CD8-positive, alpha-beta memory T cell (primary cell): ENCODE measurements around the gene IL33. TPM values are rescaled to one million over a fixed set of nuclear protein-coding genes. Genes with fewer than 3 reads are reported as not detected.

ENCODE experiments used
- CTCF ChIA-PET: fragments of 350-600 bp; sonication (Branson Sonifier 250); formaldehyde crosslinking; loops from one replicate; lab custom pipeline; 2021; ENCODE audit warnings: antibody characterized with exemption; lab: Charles Lee
- POLR2A ChIA-PET: fragments of 350-600 bp; sonication (Branson Sonifier 250); formaldehyde crosslinking; loops from one replicate; lab custom pipeline; 2021; ENCODE audit warnings: antibody characterized with exemption; lab: Charles Lee
- DNase-seq, 5 donors: peaks; one replicate each; pipeline versions ENCODE4 v3.0.0 to v3.0.0-alpha.2; 2020 to 2022; ENCODE audit warnings: mixed read lengths in 1 of 5
- H3K27ac ChIP-seq: one replicate; pipeline ENCODE4 v1.7.0; 2013; ENCODE audit warnings: low read depth, mild to moderate bottlenecking, low read length, moderate library complexity
- H3K27me3 ChIP-seq: 2 replicates; pipeline ENCODE4 v1.7.0; 2013; ENCODE audit warnings: low read length, mild to moderate bottlenecking; ENCODE audit not compliant: insufficient read depth, poor library complexity, severe bottlenecking
- H3K36me3 ChIP-seq: 2 replicates; pipeline ENCODE4 v1.7.0; 2013; ENCODE audit warnings: mild to moderate bottlenecking, low read length, moderate library complexity; ENCODE audit not compliant: insufficient read depth
- H3K4me1 ChIP-seq: 2 replicates; pipeline ENCODE4 v1.7.0; 2013; ENCODE audit warnings: mild to moderate bottlenecking, low read length, moderate library complexity; ENCODE audit not compliant: insufficient read depth
- H3K4me3 ChIP-seq: 2 replicates; pipeline ENCODE4 v1.7.0; 2013; ENCODE audit warnings: mild to moderate bottlenecking, low read length
- H3K9me3 ChIP-seq: 2 replicates; pipeline ENCODE4 v1.7.0; 2013; ENCODE audit warnings: mild to moderate bottlenecking, low read length
- H3K27ac Mint-ChIP-seq, 8 donors: one replicate each; pipeline ENCODE4 v1.8.0; 2020 to 2021; ENCODE audit warnings: mixed read lengths in 8 of 8, mild to moderate bottlenecking in 6 of 8, inconsistent platforms in 3 of 8, moderate library complexity in 3 of 8
- H3K27me3 Mint-ChIP-seq, 2 donors: one replicate each; pipeline ENCODE4 v1.8.0; 2020 to 2021; ENCODE audit warnings: mixed read lengths in 2 of 2, mild to moderate bottlenecking in 1 of 2, moderate library complexity in 1 of 2
- H3K36me3 Mint-ChIP-seq, 3 donors: one replicate each; pipeline ENCODE4 v1.8.0; 2020 to 2021; ENCODE audit warnings: mixed read lengths in 3 of 3, inconsistent platforms in 1 of 3, mild to moderate bottlenecking in 1 of 3
- H3K4me1 Mint-ChIP-seq, 3 donors: one replicate each; pipeline ENCODE4 v1.8.0; 2020 to 2021; ENCODE audit warnings: mixed read lengths in 3 of 3, inconsistent platforms in 1 of 3, mild to moderate bottlenecking in 1 of 3
- H3K4me3 Mint-ChIP-seq, 7 donors: one replicate each; pipeline ENCODE4 v1.8.0; 2020 to 2021; ENCODE audit warnings: mixed read lengths in 7 of 7, mild to moderate bottlenecking in 6 of 7, moderate library complexity in 4 of 7, inconsistent platforms in 2 of 7
- H3K9me3 Mint-ChIP-seq, 5 donors: one replicate each; pipeline ENCODE4 v1.8.0; 2020 to 2022; ENCODE audit warnings: mixed read lengths in 5 of 5, mild to moderate bottlenecking in 3 of 5, moderate library complexity in 2 of 5, inconsistent platforms in 1 of 5
- polyA plus RNA-seq: library from polyadenylated mRNA; unstranded; fragments of 300-500 nt; fragmentation: Illumina TruSeq; gene quantifications from one replicate; pipeline ENCODE4 v1.2.3, GENCODE V29; 2021
- total RNA-seq, 2 experiments: library from RNA; stranded (reverse); gene quantifications; one replicate each; pipeline ENCODE4 v1.2.3, GENCODE V29; 2021

The IL33 gene
- total and polyA plus RNA-seq, 3 experiments from 2014 or later, result not detected

DNA sequence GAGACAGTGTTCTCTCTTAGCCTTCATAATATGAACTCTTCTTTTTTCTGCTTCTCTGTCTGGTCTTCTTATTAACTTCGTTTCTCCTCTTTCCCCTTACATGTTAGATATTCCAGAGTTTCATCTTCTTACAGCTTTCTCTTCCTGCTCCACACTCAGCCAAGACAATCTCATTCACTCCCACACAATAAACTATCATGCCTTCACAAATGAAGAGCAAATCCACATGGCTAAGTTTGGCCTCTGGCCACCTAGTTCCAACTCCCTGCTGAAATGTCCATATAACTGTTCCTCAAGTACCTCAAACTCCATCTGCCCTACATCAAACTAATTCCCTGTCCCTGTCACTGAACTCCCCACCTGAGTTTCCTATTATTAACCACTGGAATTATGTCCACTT is 18.4 kb downstream of the IL33 start:
- no peaks in the 10 kb centered on the region for H3K36me3 Mint-ChIP-seq
- H3K4me1 Mint-ChIP-seq, result no peaks in the 10 kb centered on the region
- H3K4me3 Mint-ChIP-seq, result no peak overlapping the region
- POLR2A ChIA-PET, result no interaction called here
- no peak overlapping the region for H3K27ac ChIP-seq
- H3K9me3 ChIP-seq, result no peaks in the 10 kb centered on the region
- H3K4me3 ChIP-seq, result no peak overlapping the region
- peaks cover 0 to 4% of the 10 kb centered on the region in 2 donors for H3K27me3 Mint-ChIP-seq
- H3K27me3 ChIP-seq, result peaks cover 4% of the 10 kb centered on the region
- H3K4me1 ChIP-seq, result no peaks in the 10 kb centered on the region
- CTCF ChIA-PET, result no interaction called here
- H3K27ac Mint-ChIP-seq, result no peak overlapping the region
- H3K36me3 ChIP-seq, result no peaks in the 10 kb centered on the region
- no peaks in the 10 kb centered on the region for H3K9me3 Mint-ChIP-seq
- DNase-seq, result no peak

DNA sequence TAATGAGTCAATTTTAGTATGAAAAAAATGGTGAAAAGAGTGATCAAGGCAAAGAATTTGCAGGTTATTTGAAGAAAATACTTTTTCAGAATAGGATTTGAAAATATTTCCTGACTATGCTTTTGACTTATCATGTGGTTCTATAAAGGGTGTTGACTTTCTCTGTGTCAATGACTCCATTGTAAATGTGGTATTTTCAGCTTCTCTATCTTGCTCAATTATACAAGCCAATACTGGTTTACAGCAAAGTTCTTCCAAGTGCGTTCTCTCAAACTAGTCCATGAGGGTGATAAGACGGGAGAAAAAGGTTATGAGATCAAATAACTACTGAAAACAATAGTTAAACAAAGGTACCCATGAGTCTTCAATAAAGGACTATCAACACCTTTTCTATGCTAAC is 21.7 kb downstream of the IL33 start:
- Histone ChIP-seq H3K4me1 (no peaks in the 10 kb centered on the region), H3K9me3 (no peaks in the 10 kb centered on the region), H3K27me3 (no peaks in the 10 kb centered on the region), H3K36me3 (no peaks in the 10 kb centered on the region), H3K4me3 (no peak overlapping the region), H3K27ac (no peak overlapping the region)
- H3K36me3 Mint-ChIP-seq, result no peaks in the 10 kb centered on the region
- peaks cover 0 to 3% (median 2%) of the 10 kb centered on the region in 5 donors for H3K9me3 Mint-ChIP-seq
- no peaks in the 10 kb centered on the region for H3K4me1 Mint-ChIP-seq
- ChIA-PET CTCF (no interaction called here), POLR2A (no interaction called here)
- H3K27ac Mint-ChIP-seq, result no peak overlapping the region
- H3K27me3 Mint-ChIP-seq, result peaks cover 9 to 13% of the 10 kb centered on the region in 2 donors
- no peak overlapping the region for H3K4me3 Mint-ChIP-seq
- DNase-seq, result no peak

DNA sequence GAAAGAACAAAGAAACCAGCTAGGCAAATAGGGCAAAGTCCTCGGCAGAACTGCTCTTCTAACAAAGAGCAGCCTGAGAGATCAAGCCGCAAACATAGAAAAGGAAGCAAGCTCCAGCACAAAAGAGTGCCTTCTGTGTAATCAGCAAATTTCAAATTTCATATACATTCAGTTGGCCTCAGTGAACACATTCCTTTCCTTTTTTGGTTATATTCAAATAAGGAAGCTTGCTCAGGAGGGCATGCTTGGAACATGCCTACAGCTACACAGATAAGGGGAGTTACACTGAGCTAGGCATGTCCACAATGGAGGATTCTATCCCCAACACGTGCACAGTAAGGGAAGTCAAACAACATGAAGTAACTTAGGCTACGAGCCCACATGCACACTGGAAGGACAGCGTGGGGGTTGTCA is 23.4 kb downstream of the IL33 start:
- CTCF ChIA-PET, result no interaction called here

DNA sequence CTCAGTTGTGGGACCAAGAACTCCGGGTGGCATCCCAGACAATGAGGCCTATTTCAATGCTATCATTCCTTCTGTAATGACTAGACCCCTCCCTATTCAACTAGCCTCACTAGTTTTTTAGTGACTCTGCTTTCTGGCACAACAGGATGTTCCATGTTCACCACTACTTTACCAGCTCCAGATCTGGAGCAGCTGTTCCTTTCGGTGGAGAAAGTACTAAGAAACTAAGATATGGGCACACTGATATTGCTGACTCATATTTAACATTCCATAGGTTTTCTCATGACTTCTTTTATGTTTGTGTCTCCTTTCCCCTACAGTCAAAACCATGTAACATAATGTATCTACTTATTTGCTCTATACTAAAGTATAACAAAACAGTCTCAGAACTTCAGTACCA is 24.1 kb downstream of the IL33 start:
- no peaks in the 10 kb centered on the region for H3K27me3 ChIP-seq
- no peak overlapping the region for H3K4me3 ChIP-seq
- no peaks in the 10 kb centered on the region for H3K4me1 ChIP-seq
- no peak for DNase-seq
- Mint-ChIP-seq H3K36me3 (no peaks in the 10 kb centered on the region), H3K27ac (no peak overlapping the region), H3K9me3 (peaks cover 0 to 5% (median 2%) of the 10 kb centered on the region in 5 donors), H3K4me1 (no peaks in the 10 kb centered on the region), H3K4me3 (no peak overlapping the region), H3K27me3 (peaks cover 9 to 15% of the 10 kb centered on the region in 2 donors)
- ChIA-PET CTCF (no interaction called here), POLR2A (no interaction called here)
- no peak overlapping the region for H3K27ac ChIP-seq
- H3K9me3 ChIP-seq, result no peaks in the 10 kb centered on the region
- H3K36me3 ChIP-seq, result no peaks in the 10 kb centered on the region

More for the DNA sequence above, 23.4 kb downstream of the IL33 start:
- H3K27ac ChIP-seq, result no peak overlapping the region
- no peak overlapping the region for H3K27ac Mint-ChIP-seq
- H3K4me3 ChIP-seq, result no peak overlapping the region
- no peaks in the 10 kb centered on the region for H3K4me1 ChIP-seq
- peaks cover 9 to 13% of the 10 kb centered on the region in 2 donors for H3K27me3 Mint-ChIP-seq
- H3K9me3 ChIP-seq, result no peaks in the 10 kb centered on the region
- H3K36me3 Mint-ChIP-seq, result no peaks in the 10 kb centered on the region
- POLR2A ChIA-PET, result no interaction called here
- no peaks in the 10 kb centered on the region for H3K4me1 Mint-ChIP-seq
- no peak overlapping the region for H3K4me3 Mint-ChIP-seq
- H3K9me3 Mint-ChIP-seq, result peaks cover 0 to 5% (median 2%) of the 10 kb centered on the region in 5 donors
- H3K36me3 ChIP-seq, result no peaks in the 10 kb centered on the region
- DNase-seq, result no peak
- no peaks in the 10 kb centered on the region for H3K27me3 ChIP-seq

DNA sequence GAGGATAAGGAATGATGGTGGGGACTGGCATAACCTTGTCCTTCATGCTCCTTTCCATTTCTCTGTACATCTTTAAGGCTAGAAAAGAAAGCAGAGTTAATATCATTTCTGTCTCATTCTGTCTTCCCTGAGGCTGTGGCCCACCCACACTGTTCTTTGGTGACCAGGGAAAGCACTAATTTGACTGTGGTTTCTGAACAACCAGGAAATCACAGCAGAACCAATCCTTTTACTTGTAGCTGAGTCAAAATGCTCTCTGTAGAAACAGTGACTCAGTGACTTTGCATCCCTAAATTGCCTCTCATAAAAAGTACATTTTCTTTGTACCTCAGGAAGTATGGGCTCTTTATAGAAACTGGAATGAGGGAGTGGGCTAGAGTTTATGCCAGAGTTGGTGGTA is 28.1 kb downstream of the IL33 start:
- H3K4me1 ChIP-seq, result no peaks in the 10 kb centered on the region
- H3K27ac Mint-ChIP-seq, result no peak overlapping the region
- H3K9me3 ChIP-seq, result no peaks in the 10 kb centered on the region
- no peak overlapping the region for H3K27ac ChIP-seq
- no peak overlapping the region for H3K4me3 ChIP-seq
- H3K36me3 ChIP-seq, result no peaks in the 10 kb centered on the region
- H3K9me3 Mint-ChIP-seq, result peaks cover 0 to 5% (median 2%) of the 10 kb centered on the region in 5 donors
- H3K27me3 Mint-ChIP-seq, result peaks cover 14 to 21% of the 10 kb centered on the region in 2 donors
- H3K27me3 ChIP-seq, result no peaks in the 10 kb centered on the region
- ChIA-PET POLR2A (no interaction called here), CTCF (no interaction called here)
- no peaks in the 10 kb centered on the region for H3K4me1 Mint-ChIP-seq
- H3K36me3 Mint-ChIP-seq, result no peaks in the 10 kb centered on the region
- no peak for DNase-seq
- H3K4me3 Mint-ChIP-seq, result no peak overlapping the region

DNA sequence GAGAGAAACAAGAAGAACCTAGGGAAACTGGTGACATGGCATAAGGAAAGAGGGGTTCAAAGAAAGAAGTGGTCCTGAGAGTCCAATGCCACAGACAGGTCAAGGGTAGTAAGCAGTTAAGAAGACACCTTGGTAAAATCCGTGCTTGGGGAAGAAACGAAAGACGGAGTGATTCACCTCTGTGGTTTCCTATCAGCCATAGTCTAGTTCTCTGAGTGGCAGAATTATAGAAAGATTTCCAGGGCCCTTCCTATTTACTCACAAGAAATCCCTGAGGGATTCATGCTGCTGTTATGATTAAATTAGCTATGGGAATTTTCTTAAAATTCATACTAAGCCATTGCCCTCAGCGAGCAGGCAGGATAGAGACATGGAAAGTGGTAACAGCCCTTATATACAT is 31.7 kb downstream of the IL33 start:
- CTCF ChIA-PET, result no interaction called here
- no peaks in the 10 kb centered on the region for H3K27me3 ChIP-seq
- no peaks in the 10 kb centered on the region for H3K36me3 ChIP-seq
- Mint-ChIP-seq H3K4me1 (no peaks in the 10 kb centered on the region), H3K27ac (no peak overlapping the region), H3K9me3 (peaks cover 0 to 3% (median 0%) of the 10 kb centered on the region in 5 donors), H3K36me3 (no peaks in the 10 kb centered on the region), H3K27me3 (peaks cover 5 to 17% of the 10 kb centered on the region in 2 donors), H3K4me3 (no peak overlapping the region)
- H3K4me3 ChIP-seq, result no peak overlapping the region
- POLR2A ChIA-PET, result interaction anchor here (0.7 kb wide), 1 partner anchor 679 kb away, joined by 7 read pairs; no protein-coding TSS in a partner anchor
- H3K27ac ChIP-seq, result no peak overlapping the region
- H3K4me1 ChIP-seq, result no peaks in the 10 kb centered on the region
- no peaks in the 10 kb centered on the region for H3K9me3 ChIP-seq
- no peak for DNase-seq

DNA sequence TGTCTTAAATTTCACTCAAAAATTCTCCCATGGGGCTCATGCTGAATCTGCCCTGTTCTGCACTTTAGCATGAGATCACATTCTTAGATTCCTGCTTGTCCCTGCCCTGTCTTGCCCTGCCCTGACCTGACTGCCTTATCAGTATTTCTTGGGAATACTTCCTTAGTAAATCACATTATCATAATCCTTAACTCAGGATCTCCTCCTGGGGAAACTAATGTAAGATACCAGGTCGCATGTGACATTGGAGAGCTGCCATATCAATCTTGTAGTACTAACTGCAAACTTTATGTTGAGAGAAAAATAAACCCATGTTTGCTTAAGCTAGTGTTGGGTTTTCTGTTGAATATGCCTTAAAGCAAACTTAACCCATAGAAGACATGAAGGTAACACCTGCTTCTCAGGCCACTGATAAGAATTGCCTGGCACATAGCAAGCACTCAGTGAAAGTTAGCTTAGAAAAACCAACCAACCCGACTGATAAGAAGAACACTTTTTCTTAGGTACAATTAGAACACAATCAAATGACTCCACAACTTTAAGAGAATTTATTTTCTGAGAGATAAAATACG is 53.3 kb downstream of the IL33 start:
- H3K27ac ChIP-seq, result no peak overlapping the region
- H3K36me3 ChIP-seq, result no peaks in the 10 kb centered on the region
- H3K36me3 Mint-ChIP-seq, result no peaks in the 10 kb centered on the region
- H3K9me3 ChIP-seq, result no peaks in the 10 kb centered on the region
- ChIA-PET CTCF (no interaction called here), POLR2A (no interaction called here)
- H3K27me3 Mint-ChIP-seq, result peaks cover 18 to 41% of the 10 kb centered on the region in 2 donors
- H3K4me1 Mint-ChIP-seq, result no peaks in the 10 kb centered on the region
- no peak overlapping the region for H3K4me3 Mint-ChIP-seq
- H3K27me3 ChIP-seq, result no peaks in the 10 kb centered on the region
- no peak overlapping the region for H3K27ac Mint-ChIP-seq
- H3K9me3 Mint-ChIP-seq, result peaks cover 5 to 12% (median 7%) of the 10 kb centered on the region in 5 donors
- no peak for DNase-seq
- no peaks in the 10 kb centered on the region for H3K4me1 ChIP-seq
- no peak overlapping the region for H3K4me3 ChIP-seq

DNA sequence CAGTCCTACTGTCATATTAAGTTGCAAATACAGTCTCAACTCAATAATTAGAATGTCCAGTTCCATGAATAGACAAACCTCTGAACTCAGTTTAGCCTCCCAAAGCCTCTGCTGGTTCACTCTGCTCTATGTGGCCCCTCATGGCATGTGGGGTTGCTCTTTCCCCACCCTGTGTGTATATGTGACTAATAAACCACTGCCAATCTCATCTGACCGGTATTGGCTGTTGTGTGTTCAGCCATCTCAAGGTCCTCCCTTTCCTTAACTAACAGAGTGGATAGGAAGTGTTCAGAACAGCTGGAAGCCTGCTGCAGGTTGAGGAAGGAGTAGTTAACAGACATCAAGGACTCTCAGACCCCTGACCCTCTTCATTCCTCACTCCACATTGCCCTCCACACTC is 55.3 kb downstream of the IL33 start:
- Mint-ChIP-seq H3K36me3 (no peaks in the 10 kb centered on the region), H3K27me3 (peaks cover 17 to 34% of the 10 kb centered on the region in 2 donors), H3K9me3 (no peaks in the 10 kb centered on the region), H3K4me3 (no peak overlapping the region), H3K27ac (no peak overlapping the region), H3K4me1 (no peaks in the 10 kb centered on the region)
- ChIA-PET CTCF (no interaction called here), POLR2A (no interaction called here)
- DNase-seq, result no peak
- H3K27ac ChIP-seq, result no peak overlapping the region
- no peaks in the 10 kb centered on the region for H3K9me3 ChIP-seq
- no peaks in the 10 kb centered on the region for H3K4me1 ChIP-seq
- H3K4me3 ChIP-seq, result no peak overlapping the region
- no peaks in the 10 kb centered on the region for H3K27me3 ChIP-seq
- H3K36me3 ChIP-seq, result no peaks in the 10 kb centered on the region
